GM19238 (cell line): Measurements from ENCODE around the gene TMEM114.
"Not testable (repeated sequence)": the region's sequence is repeated elsewhere in the genome, so short reads cannot be mapped to it uniquely, and the experiment has no call there.

Source experiments
- DNase-seq: peaks from one replicate; pipeline ENCODE4 v3.0.0; 2011; ENCODE audit warnings: low spot score; ENCODE audit not compliant: insufficient read length

TMEM114 gene

DNA sequence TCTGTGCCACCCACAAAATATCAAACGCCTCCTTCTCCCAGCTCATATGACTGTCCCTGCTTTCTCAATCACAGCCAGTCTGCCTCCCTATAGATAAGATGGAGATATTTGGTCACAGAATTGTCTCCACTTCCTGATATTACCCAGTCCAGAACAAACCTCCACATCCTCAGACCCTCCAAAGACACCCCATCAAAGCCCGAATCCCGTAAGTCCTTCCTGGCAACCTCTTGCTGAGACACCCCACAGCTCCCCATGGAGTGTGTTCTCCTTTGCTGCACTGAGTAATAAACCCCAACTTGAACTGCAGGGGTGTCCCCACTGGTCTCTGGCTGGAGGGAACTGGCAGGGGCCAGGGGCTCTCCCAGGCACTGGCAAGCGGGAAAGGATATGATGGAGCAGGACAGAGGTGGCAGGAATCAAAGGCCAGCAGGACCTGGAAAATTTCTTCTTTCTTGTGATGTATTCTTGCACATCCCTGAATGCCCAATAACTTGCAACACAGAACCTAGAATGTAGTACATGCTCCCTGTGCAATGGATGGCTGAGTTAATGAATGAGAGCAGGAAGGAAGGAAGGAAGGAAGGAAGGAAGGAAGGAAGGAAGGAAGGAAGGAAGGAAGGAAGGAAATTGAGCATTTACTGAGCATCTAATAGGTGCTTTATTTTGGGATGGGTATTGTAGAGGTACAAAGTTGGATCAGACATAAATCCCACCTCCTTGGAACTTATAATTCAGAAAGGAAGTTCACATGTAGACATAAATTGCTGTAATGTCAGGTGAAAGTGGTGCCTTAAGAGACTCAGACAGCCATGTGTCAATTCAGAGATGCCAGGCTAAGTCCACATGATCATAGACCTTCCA is 13.9 kb downstream of the TMEM114 start:
- DNase-seq = no peak

DNA sequence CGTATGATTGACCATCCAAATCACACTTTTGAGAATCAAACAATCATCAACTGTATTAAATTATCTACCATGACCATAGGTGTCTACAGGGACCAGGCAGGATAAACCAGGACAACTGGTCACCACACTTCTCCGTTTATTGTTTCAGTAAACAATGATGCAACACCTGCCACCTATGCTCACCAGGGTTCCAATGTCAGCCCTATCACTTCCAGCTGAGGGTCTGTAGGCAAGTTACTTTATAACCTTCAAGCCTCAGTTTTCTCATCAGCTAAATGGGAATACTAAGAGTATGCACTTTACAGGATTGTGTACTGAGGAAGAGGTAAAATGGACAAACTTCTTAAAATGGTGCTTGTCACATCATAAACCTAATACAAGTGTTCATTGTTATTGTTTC is 14.9 kb downstream of the TMEM114 start:
- no peak for DNase-seq

DNA sequence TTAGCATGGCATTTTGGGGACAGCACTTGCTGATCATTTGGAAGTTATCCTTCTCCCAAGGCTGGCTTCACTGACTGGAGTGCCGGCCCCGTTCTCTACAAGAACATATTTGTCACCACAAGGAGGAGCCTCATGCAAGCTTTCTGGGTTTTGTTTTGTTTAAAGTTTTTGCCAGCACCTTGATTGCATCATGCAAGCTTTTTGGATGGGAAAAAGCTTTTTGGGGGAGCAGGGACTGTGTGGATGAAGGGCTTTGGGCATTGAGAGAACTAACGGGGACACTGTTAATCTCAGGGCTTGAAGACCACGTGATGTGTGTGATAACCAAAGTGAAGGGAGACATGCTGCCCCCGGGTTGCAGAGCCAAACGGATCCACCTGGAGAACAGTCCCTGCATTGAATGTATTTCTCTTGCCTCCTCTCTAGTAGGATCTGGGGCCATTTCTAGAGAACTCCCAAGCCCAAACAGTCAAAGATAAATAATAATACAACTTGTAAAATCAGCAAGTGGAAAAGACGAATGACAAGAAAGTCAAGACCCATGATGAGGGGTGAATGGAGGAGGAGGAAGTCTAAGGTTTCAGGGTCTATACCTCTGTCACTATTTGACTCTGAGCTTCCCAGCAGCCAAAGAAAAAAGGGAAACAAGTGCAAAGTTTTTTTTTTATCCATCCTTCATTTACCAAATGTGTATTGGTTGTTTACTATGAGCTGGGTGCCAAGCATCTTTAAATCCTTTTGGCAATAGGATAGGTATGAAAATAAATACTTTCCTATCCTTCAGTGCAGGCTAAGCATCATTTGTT is 17.2 kb downstream of the TMEM114 start:
- DNase-seq = no peak

DNA sequence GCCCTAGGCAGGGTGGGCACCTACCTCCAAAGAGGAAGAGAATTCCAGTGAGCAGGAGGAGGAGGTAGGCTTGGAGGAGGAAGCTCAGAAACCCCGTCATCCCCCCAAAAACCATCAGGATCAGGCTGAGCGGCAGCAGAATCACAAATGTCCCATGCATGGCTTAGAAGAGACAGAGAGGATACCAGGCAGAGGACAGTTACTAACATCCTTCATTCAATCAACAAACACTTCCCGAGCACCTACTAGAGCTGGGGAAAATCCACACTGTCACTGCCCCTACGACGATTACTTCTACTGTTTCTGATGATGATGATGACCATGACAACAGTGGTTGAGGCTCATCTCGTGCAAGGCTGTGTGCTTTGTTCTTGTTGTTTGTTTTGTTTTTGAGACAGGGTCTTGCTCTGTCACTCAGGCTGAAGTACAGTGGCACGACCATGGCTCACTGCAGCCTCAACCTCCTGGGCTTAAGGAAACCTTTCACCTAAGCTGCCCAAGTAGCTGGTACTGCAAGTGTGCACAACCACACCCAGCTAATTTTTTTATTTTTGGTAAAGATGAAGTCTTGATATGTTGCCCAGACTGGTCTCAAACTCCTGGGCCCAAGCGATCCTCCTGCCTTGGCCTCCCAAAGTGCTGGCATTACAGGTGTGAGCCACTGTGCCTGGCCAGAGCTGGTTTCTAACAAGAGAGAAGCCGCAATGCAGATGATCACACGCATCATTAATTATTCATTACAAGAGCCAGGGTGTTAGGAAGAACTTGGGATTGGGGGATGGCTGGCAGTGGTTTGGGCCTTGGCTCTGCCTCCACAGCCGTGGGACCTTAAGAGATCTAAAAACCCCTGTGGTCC is 18.0 kb downstream of the TMEM114 start:
- no peak for DNase-seq

GRCh38 chr16:8571061-8571596 is 19.2 kb downstream of the TMEM114 start:
- no peak for DNase-seq

DNA sequence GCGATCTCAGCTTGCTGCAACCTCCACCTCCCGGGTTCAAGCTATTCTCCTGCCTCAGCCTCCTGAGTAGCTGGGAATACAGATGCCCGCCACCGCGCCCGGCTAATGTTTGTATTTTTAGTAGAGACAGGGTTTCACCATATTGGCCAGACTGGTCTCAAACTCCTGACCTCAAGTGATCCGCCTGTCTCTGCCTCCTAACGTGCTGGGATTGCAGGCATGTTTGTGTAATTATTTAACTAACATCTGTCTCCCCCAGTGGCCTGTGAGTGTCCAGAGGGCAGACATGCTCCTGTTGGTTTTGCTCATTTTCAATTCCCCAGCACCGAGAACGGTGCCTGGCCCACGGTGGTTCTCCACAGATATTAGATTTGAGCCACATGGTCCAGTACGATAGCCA is 19.9 kb downstream of the TMEM114 start:
- DNase-seq = not testable (repeated sequence)

DNA sequence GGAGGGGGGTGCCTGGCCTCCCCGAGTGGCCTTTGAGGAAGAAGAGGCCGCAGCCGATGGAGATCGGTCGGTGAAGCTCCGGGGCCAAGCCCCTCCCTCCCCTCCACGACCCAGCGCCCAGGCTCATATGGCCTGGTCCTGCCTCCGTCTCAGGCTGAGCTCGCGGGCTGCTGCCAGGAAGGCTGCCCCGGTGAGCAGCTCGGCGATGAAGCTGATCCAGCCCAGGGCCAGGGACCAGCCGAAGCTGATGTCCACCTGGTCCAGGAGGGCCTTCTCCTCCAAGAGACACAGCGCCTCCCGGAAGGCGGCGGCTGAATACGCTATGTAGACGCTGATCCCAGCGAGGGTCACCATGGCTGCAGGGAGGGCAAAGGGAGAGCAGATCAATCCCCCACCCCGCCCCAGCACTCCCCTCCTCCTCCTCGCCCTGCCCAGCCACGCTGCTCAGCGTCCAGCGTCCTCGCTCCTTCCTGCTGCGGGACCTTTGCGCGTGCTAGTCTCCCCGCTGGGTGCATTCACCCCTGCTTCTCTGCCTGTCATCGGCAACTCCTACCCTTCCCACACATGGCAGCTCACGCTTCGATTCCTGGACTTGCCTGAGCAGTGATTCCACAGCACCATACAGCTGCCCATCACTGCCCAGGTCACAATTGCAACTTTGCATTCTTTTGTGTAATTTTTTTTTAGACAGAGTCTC is 20.5 kb downstream of the TMEM114 start:
- DNase-seq = no peak

DNA sequence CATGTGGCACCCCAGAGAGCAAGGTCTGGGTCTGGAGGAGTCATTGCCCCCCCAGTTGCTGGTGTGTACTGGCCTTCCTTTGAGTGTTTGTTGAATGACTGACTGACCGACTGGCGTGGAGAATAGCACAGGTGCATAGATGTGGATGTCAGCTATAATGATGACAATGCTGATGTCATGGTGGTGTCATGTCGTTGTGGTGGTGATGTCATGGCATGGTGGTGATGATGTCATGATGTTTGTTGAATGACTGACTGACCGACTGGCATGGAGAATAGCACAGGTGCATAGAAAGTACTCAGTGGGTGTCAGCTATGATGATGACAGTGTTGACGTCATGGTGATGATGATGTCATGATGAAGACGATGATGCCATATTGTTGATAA is 22.1 kb downstream of the TMEM114 start:
- no peak for DNase-seq

DNA sequence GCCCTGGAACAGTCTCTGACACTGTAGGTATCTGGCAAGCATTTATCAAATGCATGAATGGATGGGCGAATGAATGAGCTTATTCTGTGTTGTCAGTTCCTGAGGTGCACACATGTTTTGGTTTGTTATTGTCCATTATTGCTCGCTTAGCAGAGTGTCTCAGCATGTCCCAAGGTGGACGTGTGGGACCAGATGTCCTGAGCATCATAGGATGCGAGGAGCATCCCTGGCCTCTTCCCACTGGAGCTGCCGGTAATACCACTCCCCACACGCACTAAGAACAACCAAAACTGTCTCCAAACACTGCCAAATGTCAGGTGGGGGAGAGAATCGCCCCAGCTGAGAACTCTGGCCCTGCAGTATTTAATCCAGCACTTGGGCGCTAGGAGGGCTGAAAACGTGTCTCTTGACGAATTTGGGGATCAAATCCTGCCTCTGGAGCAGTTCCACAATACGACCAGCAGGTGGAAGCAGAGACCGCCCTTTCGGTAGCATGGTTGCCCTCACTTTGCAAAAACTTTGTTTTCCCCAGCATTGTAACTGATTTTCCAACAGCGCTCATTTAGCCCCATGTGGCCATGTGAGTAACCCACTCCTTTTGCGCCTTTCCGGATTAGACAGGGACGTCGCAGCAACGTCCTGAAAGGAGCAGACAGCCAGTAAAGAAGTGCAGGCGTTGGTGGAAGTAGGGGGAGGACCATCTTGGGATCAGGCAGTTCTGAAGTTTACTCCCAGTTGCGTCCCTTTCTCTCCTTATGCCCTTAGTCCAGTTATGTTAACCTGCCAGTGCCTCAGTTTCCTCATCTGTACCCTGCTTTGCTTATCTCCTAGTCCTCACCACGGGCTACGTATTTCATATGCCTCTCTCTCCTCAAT is 22.7 kb downstream of the TMEM114 start:
- DNase-seq = peak; percentile 60

DNA sequence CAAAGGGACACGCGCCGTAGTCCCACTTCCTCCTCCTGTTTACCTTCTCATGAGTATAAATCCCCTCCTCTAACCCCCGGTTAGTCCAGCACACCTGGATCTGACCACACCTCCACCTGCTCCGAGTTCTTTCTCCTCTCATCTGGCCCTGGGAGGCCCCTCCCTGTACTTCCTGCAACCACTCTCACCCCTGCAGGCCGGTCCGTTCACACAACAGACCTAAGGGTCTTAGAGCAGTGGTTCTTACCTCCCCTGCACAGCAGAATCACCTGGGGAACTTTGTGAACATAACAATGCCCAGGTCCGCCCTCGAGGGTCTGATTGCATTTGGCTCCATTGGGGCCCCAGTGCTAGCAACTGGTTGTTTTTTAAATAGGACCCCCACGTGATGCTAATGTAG is 24.8 kb downstream of the TMEM114 start:
- DNase-seq = no peak

DNA sequence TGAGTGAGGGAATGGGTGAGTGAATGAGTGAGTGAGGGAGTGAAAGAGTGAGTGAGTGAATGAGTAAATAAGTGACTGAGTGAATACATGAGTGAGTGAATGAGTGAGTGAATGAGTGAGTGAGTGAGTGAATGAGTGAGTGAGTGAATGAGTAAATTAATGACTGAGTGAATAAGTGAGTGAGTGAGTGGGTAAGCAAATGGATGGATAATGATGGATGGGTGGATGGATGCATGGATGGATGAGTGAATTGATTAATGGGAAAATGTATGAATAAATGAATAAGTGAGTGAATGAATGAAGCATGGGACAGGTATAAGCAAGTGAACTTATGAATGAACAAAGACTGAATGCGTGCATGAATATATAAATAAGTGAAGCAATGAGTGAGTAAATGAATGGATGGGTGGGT is 25.4 kb downstream of the TMEM114 start:
- no peak for DNase-seq

DNA sequence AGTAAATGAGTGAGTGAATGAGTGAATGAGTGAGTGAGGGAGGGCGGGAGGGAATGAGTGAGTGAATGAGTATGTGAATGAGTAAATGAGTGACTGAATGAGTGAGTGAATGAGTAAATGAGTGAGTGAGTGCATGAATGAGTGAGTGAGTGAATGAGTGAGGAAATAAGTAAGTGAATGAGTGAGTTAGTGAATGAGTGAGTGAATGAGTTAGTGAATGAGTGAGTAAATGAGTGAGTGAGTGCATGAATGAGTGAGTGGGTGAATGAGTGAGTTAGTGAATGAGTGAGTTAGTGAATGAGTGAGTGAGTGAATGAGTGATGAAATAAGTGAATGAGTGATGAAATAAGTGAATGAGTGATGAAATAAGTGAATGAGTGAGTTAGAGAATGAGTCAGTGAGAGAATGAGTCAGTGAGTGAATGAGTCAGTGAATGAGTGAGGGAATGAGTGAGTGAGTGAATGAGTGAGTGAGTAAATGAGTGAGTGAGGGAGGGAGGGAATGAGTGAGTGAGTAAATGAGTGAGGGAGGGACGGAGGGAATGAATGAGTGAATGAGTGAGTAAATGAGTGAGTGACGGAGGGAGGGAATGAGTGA is 26.3 kb downstream of the TMEM114 start:
- not testable (repeated sequence) for DNase-seq

GRCh38 chr16:8561496-8561895 is 28.8 kb downstream of the TMEM114 start:
- DNase-seq = no peak

GRCh38 chr16:8555400-8555799 is 34.9 kb downstream of the TMEM114 start:
- DNase-seq = no peak

DNA sequence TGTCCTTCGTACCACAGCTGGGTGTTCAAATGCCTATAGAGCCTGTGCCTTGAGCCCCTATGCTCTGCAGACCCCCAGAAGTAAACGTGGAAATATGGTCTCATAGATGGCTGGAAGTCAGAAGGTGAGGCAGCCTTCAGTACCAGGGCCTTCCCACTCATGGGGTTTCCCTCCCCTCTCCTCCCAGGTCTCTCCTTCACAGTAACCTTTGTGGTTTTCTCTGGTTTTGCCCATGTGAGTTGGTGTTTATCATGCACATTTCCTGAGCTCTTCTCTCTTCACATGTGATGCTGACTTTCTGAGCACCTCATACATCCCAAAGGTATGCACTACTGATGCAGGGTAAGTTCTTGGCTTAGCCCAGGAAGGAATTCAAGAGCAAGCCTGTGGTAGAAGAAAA is 35.4 kb downstream of the TMEM114 start:
- DNase-seq = no peak

- no peak for DNase-seq
These were observed 36.3 kb downstream of the TMEM114 start for GRCh38 chr16:8554022-8554421.

- DNase-seq = no peak
These were observed 37.7 kb downstream of the TMEM114 start for GRCh38 chr16:8552487-8553221.
